NCI-H82 treated with DMSO at 0.1 percent for 48 hours (cell line): ENCODE measurements around the gene KRTAP10-10.
"Not testable (repeated sequence)": the region's sequence is repeated elsewhere in the genome, so short reads cannot be mapped to it uniquely, and the experiment has no call there.

Experiments used
- DNase-seq: peaks from one replicate; lab custom pipeline; 2025; ENCODE audit not compliant: unreplicated experiment; lab: John Stamatoyannopoulos, UW

Gene KRTAP10-10

GRCh38 chr21:44602463-44602850 lies 34.7 kb upstream of the KRTAP10-10 start:
- no peak for DNase-seq

GRCh38 chr21:44603109-44603875 lies 33.9 kb upstream of the KRTAP10-10 start:
- DNase-seq = no peak

GRCh38 chr21:44603911-44604310 lies 33.2 kb upstream of the KRTAP10-10 start:
- DNase-seq = no peak

- no peak for DNase-seq
Measured at GRCh38 chr21:44606495-44606894, 30.7 kb upstream of the KRTAP10-10 start.

- no peak for DNase-seq
Measured at GRCh38 chr21:44609193-44609592, 28.0 kb upstream of the KRTAP10-10 start.

DNA sequence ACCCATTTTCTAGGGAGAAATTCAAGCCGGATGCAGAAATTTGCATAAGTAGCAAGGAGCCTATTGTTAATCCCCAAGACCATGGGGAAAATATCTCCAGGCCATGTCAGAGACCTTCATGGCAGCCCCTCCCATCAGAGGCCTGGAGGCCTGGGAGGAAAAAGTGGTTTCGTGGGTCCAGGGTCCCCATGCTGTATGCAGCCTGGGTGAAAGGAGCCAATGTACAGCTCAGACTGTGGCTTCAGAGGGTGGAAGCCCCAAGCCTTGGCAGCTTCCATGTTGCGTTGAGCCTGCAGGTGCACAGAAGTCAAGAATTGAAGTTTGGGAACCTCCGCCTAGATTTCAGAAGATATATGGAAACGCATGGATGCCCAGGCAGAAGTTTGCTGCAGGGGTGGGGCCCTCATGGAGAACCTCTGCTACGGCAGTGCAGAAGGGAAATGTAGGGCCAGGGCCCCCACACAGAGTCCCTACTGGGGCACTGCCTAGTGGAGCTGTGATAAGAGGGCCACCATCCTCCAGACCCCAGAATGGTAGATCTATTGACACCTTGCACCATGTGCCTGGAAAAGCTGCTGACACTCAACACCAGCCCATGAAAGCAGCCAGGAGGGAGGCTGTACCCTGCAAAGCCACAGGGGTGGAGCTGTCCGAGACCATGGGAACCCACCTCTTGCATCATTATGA lies 26.9 kb upstream of the KRTAP10-10 start:
- DNase-seq = not testable (repeated sequence)

- no peak for DNase-seq
Measured at GRCh38 chr21:44611551-44611950, 25.6 kb upstream of the KRTAP10-10 start.

- no peak for DNase-seq
Measured at GRCh38 chr21:44612029-44612486, 25.1 kb upstream of the KRTAP10-10 start, which contains the start of gene KRTAP10-8. Gene KRTAP10-8, plus strand, starts transcription at chr21:44612079. Its CDS starts 22 bp downstream, at chr21:44612101.

DNA sequence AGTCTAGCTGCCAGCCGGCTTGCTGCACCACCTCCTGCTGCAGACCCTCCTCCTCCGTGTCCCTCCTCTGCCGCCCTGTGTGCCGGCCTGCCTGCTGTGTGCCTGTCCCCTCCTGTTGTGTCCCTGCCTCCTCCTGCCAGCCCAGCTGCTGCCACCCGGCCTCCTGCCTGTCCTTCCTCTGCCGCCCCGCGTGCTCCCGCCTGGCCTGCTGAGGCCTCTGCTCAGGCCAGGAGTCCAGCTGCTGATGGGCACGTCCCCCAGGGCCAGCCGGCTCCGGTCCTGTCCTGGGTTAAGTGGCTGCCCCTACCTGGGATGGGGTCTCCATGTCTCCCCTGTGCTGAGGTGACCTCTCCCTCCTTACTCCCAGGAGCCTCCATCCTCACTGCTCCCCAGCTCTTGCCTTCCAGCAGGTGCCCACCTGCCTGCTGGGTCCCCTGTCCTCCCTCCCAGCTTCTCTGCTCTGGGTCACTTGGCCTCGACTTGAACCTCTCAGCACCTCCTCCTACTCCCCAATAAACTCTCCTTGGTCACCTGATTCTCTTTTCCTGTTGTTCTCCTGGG lies 24.4 kb upstream of the KRTAP10-10 start:
- DNase-seq = no peak

DNA sequence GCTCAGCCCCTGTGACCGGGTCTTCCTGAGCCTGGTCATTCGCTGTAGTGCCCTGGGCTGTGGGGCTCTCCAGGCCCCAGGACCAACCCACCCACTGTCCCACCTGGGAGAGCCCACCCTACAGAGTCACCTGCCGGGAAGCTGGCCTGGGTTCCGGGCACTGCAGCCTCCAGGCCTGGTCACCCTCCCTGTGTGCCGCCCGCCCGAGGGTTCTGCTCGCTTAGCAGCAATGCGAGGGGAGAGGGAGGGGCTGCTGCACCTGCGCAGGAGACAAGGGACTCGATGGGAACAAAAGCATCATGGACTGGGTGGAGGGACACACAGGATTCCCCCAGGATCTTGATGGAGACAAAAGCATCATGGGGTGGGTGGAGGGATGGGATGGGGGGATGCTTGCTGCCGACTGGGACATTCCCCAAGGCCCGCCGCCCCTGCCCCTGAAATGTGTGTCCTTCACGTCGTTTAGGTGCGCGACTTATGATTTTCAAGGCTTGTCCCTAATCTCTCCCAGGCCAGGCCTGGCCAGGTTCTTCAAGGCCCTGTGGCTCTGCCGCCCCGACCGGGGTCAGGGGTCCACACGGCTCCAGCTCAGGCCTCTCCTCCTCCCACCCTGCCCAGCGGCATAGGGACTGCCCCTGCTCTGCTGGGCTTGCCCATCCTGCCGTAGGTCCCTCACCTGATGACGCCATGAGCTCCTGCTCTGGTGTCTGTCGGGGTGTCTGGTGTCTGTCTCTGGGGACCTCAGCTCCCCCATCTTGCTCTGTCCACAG lies 23.6 kb upstream of the KRTAP10-10 start:
- DNase-seq = no peak

GRCh38 chr21:44614161-44614631 lies 23.0 kb upstream of the KRTAP10-10 start:
- DNase-seq = no peak

DNA sequence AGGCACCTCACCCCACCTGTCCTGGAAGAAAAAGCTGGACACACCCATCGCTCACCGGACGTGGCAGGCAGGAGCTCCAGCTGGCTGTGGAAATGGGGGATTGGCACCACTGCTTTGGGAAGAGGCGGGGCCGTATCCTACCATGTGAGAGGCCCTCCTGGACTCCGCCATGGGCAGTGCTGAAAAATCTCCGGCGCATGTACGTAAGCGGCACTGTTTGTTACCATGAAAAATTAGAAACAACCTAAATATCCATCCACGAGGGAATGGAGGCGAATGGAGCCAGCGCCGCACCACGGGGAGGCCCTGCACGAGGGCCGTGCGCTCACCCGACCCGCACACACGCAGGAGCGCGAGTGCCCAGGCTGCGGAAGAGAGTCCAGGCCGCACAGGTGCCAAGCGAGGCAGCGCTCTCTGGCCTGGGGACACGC lies 22.2 kb upstream of the KRTAP10-10 start:
- no peak for DNase-seq

- no peak for DNase-seq
Measured at GRCh38 chr21:44615466-44615865, 21.7 kb upstream of the KRTAP10-10 start.

GRCh38 chr21:44615911-44616590 lies 21.1 kb upstream of the KRTAP10-10 start:
- DNase-seq = no peak

GRCh38 chr21:44616591-44616926 lies 20.6 kb upstream of the KRTAP10-10 start:
- DNase-seq = no peak

- DNase-seq = no peak
Measured at GRCh38 chr21:44617071-44617501, 20.1 kb upstream of the KRTAP10-10 start.

GRCh38 chr21:44618504-44618903 lies 18.7 kb upstream of the KRTAP10-10 start:
- no peak for DNase-seq

- DNase-seq = no peak
Measured at GRCh38 chr21:44618909-44619308, 18.2 kb upstream of the KRTAP10-10 start.

DNA sequence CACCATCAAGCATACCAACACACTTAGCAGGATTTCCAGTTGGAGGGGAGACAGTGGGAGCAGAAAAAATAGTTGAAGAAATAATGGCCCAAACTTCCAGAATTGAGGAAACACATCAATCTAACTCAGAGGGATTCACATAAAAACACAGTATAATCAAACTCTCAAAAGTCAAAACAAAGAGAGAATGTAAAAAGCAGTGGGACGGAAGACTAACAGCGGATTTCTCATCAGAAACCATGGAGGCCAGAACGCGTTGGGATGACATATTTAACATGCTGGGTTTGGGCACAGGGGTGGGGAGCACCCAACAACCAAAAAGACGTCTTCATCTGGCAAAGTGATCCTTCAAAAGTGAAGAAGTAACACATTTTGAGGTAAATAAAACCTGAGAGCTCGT lies 17.3 kb upstream of the KRTAP10-10 start:
- DNase-seq = no peak

DNA sequence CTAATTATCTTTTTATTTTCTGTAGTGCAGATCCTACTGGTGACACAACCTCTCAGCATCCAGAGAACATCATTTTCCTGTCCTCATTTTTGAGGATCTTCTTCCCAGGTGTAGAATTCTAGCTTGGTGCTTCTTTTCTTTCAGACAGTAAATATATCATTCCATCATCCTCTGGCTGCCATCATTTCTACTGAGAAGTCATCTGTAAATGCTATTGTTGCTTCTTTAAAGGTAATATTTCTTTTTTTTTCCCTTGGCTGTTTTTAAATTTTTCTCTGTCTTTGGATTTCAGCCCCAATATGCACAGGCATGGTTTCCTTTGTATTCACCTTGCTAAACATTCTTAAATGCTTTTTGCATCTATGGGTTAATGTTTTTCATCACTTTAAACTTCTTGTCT lies 13.6 kb upstream of the KRTAP10-10 start:
- no peak for DNase-seq

GRCh38 chr21:44625756-44626155 lies 11.4 kb upstream of the KRTAP10-10 start:
- DNase-seq = no peak
